Stimulated activated memory B cell treated with anti-CD40 and anti-IgM and Interleukin-4, amounts not matched to agents 10 μg/mL and 1 μg/mL and 100 μg/mL, for 72 hours (primary cell): ENCODE measurements around the gene SCN8A.
"Not testable (repeated sequence)": the region's sequence is repeated elsewhere in the genome, so short reads cannot be mapped to it uniquely, and the experiment has no call there.

Source experiments
- ATAC-seq: fragments of 150-1000 bp; cut with Tn5 transposase; 2 replicates; pipeline ENCODE4 v1.10.0; 2021
- H3K27ac Mint-ChIP-seq: one replicate; pipeline ENCODE4 v1.8.0; 2022; ENCODE audit warnings: mild to moderate bottlenecking, mixed read lengths
- H3K27me3 Mint-ChIP-seq: one replicate; pipeline ENCODE4 v1.8.0; 2022; ENCODE audit warnings: mixed read lengths
- H3K36me3 Mint-ChIP-seq: one replicate; pipeline ENCODE4 v1.8.0; 2022; ENCODE audit warnings: mixed read lengths
- H3K4me1 Mint-ChIP-seq: one replicate; pipeline ENCODE4 v1.8.0; 2022; ENCODE audit warnings: mixed read lengths
- H3K4me3 Mint-ChIP-seq: one replicate; pipeline ENCODE4 v1.8.0; 2022; ENCODE audit warnings: mild to moderate bottlenecking, moderate library complexity, mixed read lengths
- H3K9me3 Mint-ChIP-seq: one replicate; pipeline ENCODE4 v1.8.0; 2022; ENCODE audit warnings: mixed read lengths

Gene SCN8A

GRCh38 chr12:51600721-51601120, 9.7 kb downstream of the SCN8A start:
- no peak for ATAC-seq
- Mint-ChIP-seq H3K4me1 (no peaks in the 10 kb centered on the region), H3K27ac (no peak overlapping the region), H3K4me3 (no peak overlapping the region), H3K27me3 (peaks cover 14% of the 10 kb centered on the region), H3K9me3 (no peaks in the 10 kb centered on the region), H3K36me3 (no peaks in the 10 kb centered on the region)

DNA sequence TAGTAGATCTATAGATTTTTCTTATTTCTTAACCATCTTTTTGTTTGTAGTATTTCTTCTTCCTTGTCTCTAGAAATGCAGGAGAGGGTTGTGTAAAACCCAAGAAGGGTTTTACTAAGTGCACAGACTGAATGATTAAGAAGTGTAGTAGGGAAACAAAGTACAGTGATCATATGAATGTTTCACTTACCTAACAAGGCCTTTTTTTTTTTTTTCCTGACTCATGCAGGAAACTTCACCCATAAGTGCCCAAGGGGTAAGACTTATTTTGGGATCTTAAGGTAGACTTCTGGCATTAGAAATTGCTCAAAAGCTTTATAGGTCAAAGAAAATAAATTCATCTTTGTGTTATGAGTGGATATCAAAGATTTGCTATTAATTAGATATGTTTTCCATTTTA, 10.2 kb downstream of the SCN8A start:
- Mint-ChIP-seq H3K27ac (no peak overlapping the region), H3K4me3 (no peak overlapping the region), H3K9me3 (no peaks in the 10 kb centered on the region), H3K4me1 (no peaks in the 10 kb centered on the region), H3K27me3 (peaks cover 16% of the 10 kb centered on the region), H3K36me3 (no peaks in the 10 kb centered on the region)
- no peak for ATAC-seq

DNA sequence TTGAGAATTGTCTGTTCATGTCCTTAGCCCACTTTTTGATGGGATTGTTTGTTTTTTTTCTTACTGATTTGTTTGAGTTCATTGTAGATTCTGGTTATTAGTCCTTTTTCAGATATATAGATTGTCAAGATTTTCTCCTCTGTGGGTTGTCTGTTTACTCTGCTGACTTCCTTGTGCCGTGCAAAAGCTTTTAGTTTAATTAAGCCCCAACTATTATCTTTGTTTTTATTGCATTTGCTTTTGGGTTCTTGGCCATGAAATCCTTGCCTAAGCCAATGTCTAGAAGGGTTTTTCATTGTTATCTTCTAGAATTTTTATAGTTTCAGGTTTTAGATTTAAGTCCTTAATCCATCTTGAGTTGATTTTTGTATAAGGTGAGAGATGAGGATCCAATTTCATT, 14.9 kb downstream of the SCN8A start:
- H3K4me1 Mint-ChIP-seq, H3K4me3 Mint-ChIP-seq, H3K27ac Mint-ChIP-seq, ATAC-seq: not testable (repeated sequence)
- peaks cover 14% of the 10 kb centered on the region for H3K36me3 Mint-ChIP-seq
- H3K27me3 Mint-ChIP-seq, result peaks cover 35% of the 10 kb centered on the region
- H3K9me3 Mint-ChIP-seq, result peaks cover 12% of the 10 kb centered on the region

DNA sequence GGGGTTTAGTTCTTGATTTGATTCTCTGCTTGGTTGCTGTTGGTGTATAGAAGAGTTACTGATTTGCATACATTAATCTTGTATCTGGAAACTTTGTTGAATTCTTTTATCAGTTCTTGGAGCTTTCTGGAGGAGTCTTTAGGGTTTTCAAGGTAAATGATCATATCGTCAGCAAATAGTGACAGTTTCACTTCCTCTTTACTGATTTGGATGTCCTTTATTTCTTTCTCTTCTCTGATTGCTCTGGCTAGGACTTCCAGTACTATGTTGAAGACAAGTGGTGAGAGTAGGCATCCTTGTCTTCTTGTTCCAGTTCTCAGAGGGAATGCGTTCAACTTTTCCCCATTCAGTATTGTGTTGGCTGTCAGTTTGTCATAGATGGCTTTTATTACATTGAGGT, 16.2 kb downstream of the SCN8A start:
- not testable (repeated sequence) for H3K4me1 Mint-ChIP-seq, ATAC-seq, H3K4me3 Mint-ChIP-seq, H3K27ac Mint-ChIP-seq
- Mint-ChIP-seq H3K27me3 (peaks cover 35% of the 10 kb centered on the region), H3K36me3 (peaks cover 14% of the 10 kb centered on the region), H3K9me3 (peaks cover 12% of the 10 kb centered on the region)

GRCh38 chr12:51620448-51620847, 29.4 kb downstream of the SCN8A start:
- Mint-ChIP-seq H3K27ac (no peak overlapping the region), H3K4me1 (no peaks in the 10 kb centered on the region), H3K36me3 (peaks cover 6% of the 10 kb centered on the region), H3K4me3 (no peak overlapping the region), H3K27me3 (peaks cover 22% of the 10 kb centered on the region), H3K9me3 (peaks cover 4% of the 10 kb centered on the region)
- no peak for ATAC-seq

GRCh38 chr12:51621156-51621922, 30.3 kb downstream of the SCN8A start:
- Mint-ChIP-seq H3K4me1 (no peaks in the 10 kb centered on the region), H3K36me3 (peaks cover 6% of the 10 kb centered on the region), H3K27ac (no peak overlapping the region), H3K27me3 (peaks cover 30% of the 10 kb centered on the region), H3K9me3 (peaks cover 4% of the 10 kb centered on the region), H3K4me3 (no peak overlapping the region)
- no peak for ATAC-seq

GRCh38 chr12:51622564-51622963, 31.5 kb downstream of the SCN8A start:
- H3K4me1 Mint-ChIP-seq, result no peaks in the 10 kb centered on the region
- peaks cover 32% of the 10 kb centered on the region for H3K27me3 Mint-ChIP-seq
- no peak for ATAC-seq
- no peaks in the 10 kb centered on the region for H3K9me3 Mint-ChIP-seq
- H3K27ac Mint-ChIP-seq, result no peak overlapping the region
- H3K36me3 Mint-ChIP-seq, result no peaks in the 10 kb centered on the region
- no peak overlapping the region for H3K4me3 Mint-ChIP-seq

DNA sequence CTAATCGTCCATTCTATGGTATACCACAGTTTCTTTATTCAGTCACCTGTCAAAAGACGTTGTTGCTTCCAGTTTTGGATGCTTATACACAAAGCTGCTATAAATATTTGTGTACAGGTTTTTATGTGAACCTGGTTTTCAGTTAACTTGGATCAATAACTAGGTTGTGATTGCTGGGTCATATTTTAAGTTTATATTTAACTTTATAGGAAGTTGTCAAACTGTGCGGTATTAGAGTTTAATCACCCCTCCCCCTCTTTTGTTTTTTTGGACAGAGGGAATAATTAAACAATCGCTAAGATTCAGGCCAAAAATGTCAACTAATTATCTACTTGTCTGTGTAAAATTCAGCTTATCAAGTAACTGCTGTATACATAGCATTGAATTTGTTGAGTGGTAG, 34.3 kb downstream of the SCN8A start:
- no peak for ATAC-seq
- H3K27me3 Mint-ChIP-seq, result peaks cover 46% of the 10 kb centered on the region
- no peaks in the 10 kb centered on the region for H3K36me3 Mint-ChIP-seq
- H3K4me3 Mint-ChIP-seq, result no peak overlapping the region
- H3K27ac Mint-ChIP-seq, result no peak overlapping the region
- no peaks in the 10 kb centered on the region for H3K9me3 Mint-ChIP-seq
- no peaks in the 10 kb centered on the region for H3K4me1 Mint-ChIP-seq

DNA sequence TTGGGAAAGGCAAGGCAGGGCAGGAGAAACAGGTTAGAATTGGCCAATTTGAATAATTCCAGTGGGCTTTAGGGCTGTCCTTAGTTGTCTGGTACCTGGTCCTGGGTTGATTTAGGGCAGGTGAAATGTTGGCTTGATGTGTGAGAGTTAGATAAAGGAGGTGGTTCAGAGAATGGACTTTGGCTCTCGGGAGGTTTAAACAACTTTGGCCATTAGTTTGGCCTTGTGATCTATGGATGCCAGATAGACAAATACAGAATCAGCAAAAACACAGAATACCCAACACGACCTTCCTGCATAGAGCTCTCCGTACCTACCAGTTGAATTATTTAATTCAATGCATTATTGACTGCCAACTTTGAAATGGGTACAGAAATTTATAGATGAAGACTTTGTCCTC, 35.1 kb downstream of the SCN8A start:
- Mint-ChIP-seq H3K4me1 (no peaks in the 10 kb centered on the region), H3K36me3 (no peaks in the 10 kb centered on the region), H3K27me3 (peaks cover 46% of the 10 kb centered on the region), H3K4me3 (no peak overlapping the region), H3K9me3 (no peaks in the 10 kb centered on the region), H3K27ac (no peak overlapping the region)
- no peak for ATAC-seq

- Mint-ChIP-seq H3K4me3 (no peak overlapping the region), H3K36me3 (no peaks in the 10 kb centered on the region), H3K27me3 (peaks cover 46% of the 10 kb centered on the region), H3K9me3 (no peaks in the 10 kb centered on the region), H3K4me1 (no peaks in the 10 kb centered on the region), H3K27ac (no peak overlapping the region)
- no peak for ATAC-seq
These were observed 35.6 kb downstream of the SCN8A start for GRCh38 chr12:51626629-51627028.

DNA sequence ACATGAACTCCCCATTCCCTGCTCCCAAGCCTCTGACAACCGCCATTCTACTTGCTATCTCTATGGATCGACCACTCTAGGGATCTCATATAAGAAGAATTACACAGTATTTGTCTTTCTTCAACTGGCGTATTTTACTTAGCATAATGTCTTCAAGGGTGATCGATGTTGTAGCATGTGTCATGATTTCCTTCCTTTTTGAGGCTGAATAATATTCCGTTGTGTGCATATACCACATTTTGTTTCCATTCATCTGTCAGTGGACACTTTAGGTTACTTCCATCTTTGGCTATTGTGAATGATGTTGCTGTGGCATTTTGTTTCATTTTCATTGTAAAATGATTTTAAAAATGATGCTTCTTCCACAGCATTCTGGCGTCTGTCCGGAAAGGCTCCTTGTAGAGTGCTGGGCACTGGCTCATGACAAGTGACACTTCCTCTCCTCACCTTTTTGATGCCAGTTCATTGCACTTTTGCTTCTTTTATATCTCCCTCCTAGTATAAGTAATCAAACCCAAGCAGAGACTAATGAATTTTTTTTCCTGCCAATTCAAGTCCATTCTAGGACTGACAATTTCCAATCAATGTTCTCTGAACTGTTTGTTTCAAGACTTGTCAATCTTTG, 39.3 kb downstream of the SCN8A start:
- no peak for ATAC-seq
- peaks cover 43% of the 10 kb centered on the region for H3K27me3 Mint-ChIP-seq
- no peaks in the 10 kb centered on the region for H3K9me3 Mint-ChIP-seq
- no peaks in the 10 kb centered on the region for H3K4me1 Mint-ChIP-seq
- H3K36me3 Mint-ChIP-seq, result no peaks in the 10 kb centered on the region
- no peak overlapping the region for H3K27ac Mint-ChIP-seq
- no peak overlapping the region for H3K4me3 Mint-ChIP-seq

- no peak for ATAC-seq
- Mint-ChIP-seq H3K36me3 (no peaks in the 10 kb centered on the region), H3K4me3 (no peak overlapping the region), H3K9me3 (no peaks in the 10 kb centered on the region), H3K27ac (no peak overlapping the region), H3K27me3 (peaks cover 37% of the 10 kb centered on the region), H3K4me1 (no peaks in the 10 kb centered on the region)
These were observed 40.0 kb downstream of the SCN8A start for GRCh38 chr12:51630986-51631385.

DNA sequence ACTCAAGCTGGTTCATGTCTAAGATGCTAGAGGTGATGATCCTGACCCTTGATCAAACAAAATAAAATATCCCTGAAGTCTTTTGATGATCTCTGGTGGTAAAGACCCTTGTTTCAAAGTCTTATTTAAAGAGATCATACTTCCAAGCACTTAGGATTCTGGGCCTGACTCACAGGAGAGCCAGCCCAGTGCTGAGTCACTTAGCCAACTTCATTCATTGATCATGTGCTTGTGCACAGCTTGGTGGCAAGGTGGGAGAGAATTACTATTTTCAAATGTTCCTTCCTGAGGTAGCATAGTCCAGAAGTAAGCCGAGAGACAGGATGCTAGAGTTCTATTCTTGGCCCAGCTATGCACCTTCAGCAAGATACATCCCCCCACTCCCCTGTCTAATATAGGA, 40.6 kb downstream of the SCN8A start:
- H3K36me3 Mint-ChIP-seq, result no peaks in the 10 kb centered on the region
- H3K4me1 Mint-ChIP-seq, result no peaks in the 10 kb centered on the region
- H3K27me3 Mint-ChIP-seq, result peaks cover 31% of the 10 kb centered on the region
- no peak overlapping the region for H3K27ac Mint-ChIP-seq
- no peaks in the 10 kb centered on the region for H3K9me3 Mint-ChIP-seq
- H3K4me3 Mint-ChIP-seq, result no peak overlapping the region
- no peak for ATAC-seq

- Mint-ChIP-seq H3K27me3 (peaks cover 23% of the 10 kb centered on the region), H3K4me3 (no peak overlapping the region), H3K9me3 (peaks cover 7% of the 10 kb centered on the region), H3K4me1 (no peaks in the 10 kb centered on the region), H3K27ac (no peak overlapping the region), H3K36me3 (no peaks in the 10 kb centered on the region)
- ATAC-seq, result no peak
These were observed 41.6 kb downstream of the SCN8A start for GRCh38 chr12:51632623-51633022.

DNA sequence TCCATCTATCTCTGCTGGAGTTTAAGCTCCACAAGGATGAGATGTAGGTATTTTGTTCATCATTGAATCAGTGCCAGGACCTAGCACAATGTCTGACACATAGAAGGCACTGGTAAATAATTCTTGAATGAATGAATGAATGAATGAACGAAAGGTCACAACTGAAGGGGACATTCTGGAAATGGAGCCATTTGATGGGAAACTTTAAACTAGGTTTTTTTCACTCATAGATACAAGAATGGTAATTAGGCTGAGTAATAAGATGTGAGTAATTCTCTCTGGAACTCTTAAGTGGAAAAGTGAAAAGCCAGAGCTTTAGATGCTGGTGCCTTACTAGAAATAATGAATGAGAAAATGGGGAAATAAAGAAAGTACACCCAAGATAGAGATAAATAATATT, 44.3 kb downstream of the SCN8A start:
- ATAC-seq, result no peak
- H3K27me3 Mint-ChIP-seq, result no peaks in the 10 kb centered on the region
- H3K4me1 Mint-ChIP-seq, result no peaks in the 10 kb centered on the region
- no peak overlapping the region for H3K4me3 Mint-ChIP-seq
- no peaks in the 10 kb centered on the region for H3K36me3 Mint-ChIP-seq
- H3K27ac Mint-ChIP-seq, result no peak overlapping the region
- H3K9me3 Mint-ChIP-seq, result peaks cover 10% of the 10 kb centered on the region

GRCh38 chr12:51636581-51636980, 45.5 kb downstream of the SCN8A start:
- Mint-ChIP-seq H3K27me3 (no peaks in the 10 kb centered on the region), H3K36me3 (no peaks in the 10 kb centered on the region)
- no peak for ATAC-seq

More at GRCh38 chr12:51636581-51636980, 45.5 kb downstream of the SCN8A start:
- H3K4me1 Mint-ChIP-seq, result no peaks in the 10 kb centered on the region
- peaks cover 10% of the 10 kb centered on the region for H3K9me3 Mint-ChIP-seq
- H3K4me3 Mint-ChIP-seq, result no peak overlapping the region
- H3K27ac Mint-ChIP-seq, result no peak overlapping the region
